ENCODE measurements around the gene LYRM1. TPM values are rescaled to one million over a fixed set of nuclear protein-coding genes. Genes with fewer than 3 reads are reported as not detected.

LYRM1 gene
- total and polyA plus RNA-seq, 2 of the 8 experiments (the other 6 are each of a cell fraction or from before 2014, with no cell fraction given), result 11.6 to 13.4 TPM

DNA sequence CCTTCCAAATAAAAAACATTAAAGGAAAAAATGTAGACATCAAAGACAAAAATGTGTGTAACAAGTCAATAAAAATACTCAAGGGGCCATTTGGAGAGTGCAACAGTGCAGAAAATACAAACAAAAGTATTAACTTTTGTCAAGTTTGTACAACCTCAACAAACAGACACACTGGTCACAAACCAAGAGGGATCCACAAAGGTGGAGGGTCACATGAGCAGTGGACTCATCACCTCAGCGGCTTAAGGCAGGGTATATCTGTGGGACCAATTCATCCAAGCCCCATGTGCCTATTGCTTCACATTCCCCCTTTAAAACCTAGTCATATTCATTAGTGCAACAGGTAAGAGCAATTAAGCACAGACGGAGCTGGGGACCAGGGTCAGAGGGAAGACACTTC lies 45.6 kb upstream of the LYRM1 start (continued):
- TF ChIP-seq, protein P1, sequence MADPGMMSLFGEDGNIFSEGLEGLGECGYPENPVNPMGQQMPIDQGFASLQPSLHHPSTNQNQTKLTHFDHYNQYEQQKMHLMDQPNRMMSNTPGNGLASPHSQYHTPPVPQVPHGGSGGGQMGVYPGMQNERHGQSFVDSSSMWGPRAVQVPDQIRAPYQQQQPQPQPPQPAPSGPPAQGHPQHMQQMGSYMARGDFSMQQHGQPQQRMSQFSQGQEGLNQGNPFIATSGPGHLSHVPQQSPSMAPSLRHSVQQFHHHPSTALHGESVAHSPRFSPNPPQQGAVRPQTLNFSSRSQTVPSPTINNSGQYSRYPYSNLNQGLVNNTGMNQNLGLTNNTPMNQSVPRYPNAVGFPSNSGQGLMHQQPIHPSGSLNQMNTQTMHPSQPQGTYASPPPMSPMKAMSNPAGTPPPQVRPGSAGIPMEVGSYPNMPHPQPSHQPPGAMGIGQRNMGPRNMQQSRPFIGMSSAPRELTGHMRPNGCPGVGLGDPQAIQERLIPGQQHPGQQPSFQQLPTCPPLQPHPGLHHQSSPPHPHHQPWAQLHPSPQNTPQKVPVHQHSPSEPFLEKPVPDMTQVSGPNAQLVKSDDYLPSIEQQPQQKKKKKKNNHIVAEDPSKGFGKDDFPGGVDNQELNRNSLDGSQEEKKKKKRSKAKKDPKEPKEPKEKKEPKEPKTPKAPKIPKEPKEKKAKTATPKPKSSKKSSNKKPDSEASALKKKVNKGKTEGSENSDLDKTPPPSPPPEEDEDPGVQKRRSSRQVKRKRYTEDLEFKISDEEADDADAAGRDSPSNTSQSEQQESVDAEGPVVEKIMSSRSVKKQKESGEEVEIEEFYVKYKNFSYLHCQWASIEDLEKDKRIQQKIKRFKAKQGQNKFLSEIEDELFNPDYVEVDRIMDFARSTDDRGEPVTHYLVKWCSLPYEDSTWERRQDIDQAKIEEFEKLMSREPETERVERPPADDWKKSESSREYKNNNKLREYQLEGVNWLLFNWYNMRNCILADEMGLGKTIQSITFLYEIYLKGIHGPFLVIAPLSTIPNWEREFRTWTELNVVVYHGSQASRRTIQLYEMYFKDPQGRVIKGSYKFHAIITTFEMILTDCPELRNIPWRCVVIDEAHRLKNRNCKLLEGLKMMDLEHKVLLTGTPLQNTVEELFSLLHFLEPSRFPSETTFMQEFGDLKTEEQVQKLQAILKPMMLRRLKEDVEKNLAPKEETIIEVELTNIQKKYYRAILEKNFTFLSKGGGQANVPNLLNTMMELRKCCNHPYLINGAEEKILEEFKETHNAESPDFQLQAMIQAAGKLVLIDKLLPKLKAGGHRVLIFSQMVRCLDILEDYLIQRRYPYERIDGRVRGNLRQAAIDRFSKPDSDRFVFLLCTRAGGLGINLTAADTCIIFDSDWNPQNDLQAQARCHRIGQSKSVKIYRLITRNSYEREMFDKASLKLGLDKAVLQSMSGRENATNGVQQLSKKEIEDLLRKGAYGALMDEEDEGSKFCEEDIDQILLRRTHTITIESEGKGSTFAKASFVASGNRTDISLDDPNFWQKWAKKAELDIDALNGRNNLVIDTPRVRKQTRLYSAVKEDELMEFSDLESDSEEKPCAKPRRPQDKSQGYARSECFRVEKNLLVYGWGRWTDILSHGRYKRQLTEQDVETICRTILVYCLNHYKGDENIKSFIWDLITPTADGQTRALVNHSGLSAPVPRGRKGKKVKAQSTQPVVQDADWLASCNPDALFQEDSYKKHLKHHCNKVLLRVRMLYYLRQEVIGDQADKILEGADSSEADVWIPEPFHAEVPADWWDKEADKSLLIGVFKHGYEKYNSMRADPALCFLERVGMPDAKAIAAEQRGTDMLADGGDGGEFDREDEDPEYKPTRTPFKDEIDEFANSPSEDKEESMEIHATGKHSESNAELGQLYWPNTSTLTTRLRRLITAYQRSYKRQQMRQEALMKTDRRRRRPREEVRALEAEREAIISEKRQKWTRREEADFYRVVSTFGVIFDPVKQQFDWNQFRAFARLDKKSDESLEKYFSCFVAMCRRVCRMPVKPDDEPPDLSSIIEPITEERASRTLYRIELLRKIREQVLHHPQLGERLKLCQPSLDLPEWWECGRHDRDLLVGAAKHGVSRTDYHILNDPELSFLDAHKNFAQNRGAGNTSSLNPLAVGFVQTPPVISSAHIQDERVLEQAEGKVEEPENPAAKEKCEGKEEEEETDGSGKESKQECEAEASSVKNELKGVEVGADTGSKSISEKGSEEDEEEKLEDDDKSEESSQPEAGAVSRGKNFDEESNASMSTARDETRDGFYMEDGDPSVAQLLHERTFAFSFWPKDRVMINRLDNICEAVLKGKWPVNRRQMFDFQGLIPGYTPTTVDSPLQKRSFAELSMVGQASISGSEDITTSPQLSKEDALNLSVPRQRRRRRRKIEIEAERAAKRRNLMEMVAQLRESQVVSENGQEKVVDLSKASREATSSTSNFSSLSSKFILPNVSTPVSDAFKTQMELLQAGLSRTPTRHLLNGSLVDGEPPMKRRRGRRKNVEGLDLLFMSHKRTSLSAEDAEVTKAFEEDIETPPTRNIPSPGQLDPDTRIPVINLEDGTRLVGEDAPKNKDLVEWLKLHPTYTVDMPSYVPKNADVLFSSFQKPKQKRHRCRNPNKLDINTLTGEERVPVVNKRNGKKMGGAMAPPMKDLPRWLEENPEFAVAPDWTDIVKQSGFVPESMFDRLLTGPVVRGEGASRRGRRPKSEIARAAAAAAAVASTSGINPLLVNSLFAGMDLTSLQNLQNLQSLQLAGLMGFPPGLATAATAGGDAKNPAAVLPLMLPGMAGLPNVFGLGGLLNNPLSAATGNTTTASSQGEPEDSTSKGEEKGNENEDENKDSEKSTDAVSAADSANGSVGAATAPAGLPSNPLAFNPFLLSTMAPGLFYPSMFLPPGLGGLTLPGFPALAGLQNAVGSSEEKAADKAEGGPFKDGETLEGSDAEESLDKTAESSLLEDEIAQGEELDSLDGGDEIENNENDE (IDR thresholded peaks at IDR 0.05; ENCODE audit: insufficient replicate concordance, low read length), result no peak
- TF ChIP-seq, protein P2, sequence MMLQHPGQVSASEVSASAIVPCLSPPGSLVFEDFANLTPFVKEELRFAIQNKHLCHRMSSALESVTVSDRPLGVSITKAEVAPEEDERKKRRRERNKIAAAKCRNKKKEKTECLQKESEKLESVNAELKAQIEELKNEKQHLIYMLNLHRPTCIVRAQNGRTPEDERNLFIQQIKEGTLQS (IDR thresholded peaks at IDR 0.05; ENCODE audit: insufficient read depth, low read depth, low read length), result no peak
- no peak for TF ChIP-seq CBX8 (IDR thresholded peaks at IDR 0.05; ENCODE audit: borderline replicate concordance, low read depth, low read length)
- TF ChIP-seq HDAC2 (IDR thresholded peaks at IDR 0.05; ENCODE audit: borderline replicate concordance in 1 of 2, low read depth in 2 of 2, low read length in 2 of 2), result no peak
- TF ChIP-seq TEAD4 (IDR thresholded peaks at IDR 0.05; ENCODE audit: low read depth, low read length), result no peak
- TF ChIP-seq NANOG (IDR thresholded peaks at IDR 0.05; ENCODE audit: insufficient read depth, low read depth, low read length, poor library complexity, severe bottlenecking), result no peak
